Testis (tissue), 2 donors: ENCODE results near the gene HHIPL1.

Source experiments
- CTCF ChIP-seq, 3 experiments: fragments of 450-650 bp in 2 of 3; fragments of 200-600 bp in 1 of 3; sonication (generic) in 1 of 3; IDR thresholded peaks; one replicate each; pipeline ENCODE4 v1.5.1; 2016 to 2019; ENCODE audit warnings: antibody characterized with exemption in 3 of 3, mild to moderate bottlenecking in 2 of 3, moderate library complexity in 1 of 3
- POLR2A ChIP-seq: fragments of 450-650 bp; IDR thresholded peaks from one replicate; pipeline ENCODE4 v1.6.1; 2017; ENCODE audit warnings: antibody characterized with exemption, mild to moderate bottlenecking, moderate library complexity

- no peak for TF ChIP-seq CTCF (IDR thresholded peaks at IDR 0.05)
- TF ChIP-seq POLR2A: no peak
Measured at GRCh38 chr14:99721792-99722516, 77.0 kb downstream of the HHIPL1 start.
